GM21619 (cell line): ENCODE measurements around the gene RPSA.
"Not testable (repeated sequence)": the region's sequence is repeated elsewhere in the genome, so short reads cannot be mapped to it uniquely, and the experiment has no call there.

ENCODE experiments used
- ATAC-seq: cut with Tn5 transposase; IDR thresholded peaks from one replicate; pipeline ENCODE4 v1.9.1; 2021; ENCODE audit not compliant: unreplicated experiment

RPSA gene

GRCh38 chr3:39418556-39419225 lies 12.2 kb downstream of the RPSA start:
- ATAC-seq = not testable (repeated sequence)

GRCh38 chr3:39419742-39420315 lies 13.3 kb downstream of the RPSA start:
- ATAC-seq = no peak

GRCh38 chr3:39420543-39420942 lies 14.0 kb downstream of the RPSA start:
- ATAC-seq = no peak

GRCh38 chr3:39423436-39423970 lies 17.0 kb downstream of the RPSA start:
- no peak for ATAC-seq

GRCh38 chr3:39426312-39426711 lies 19.8 kb downstream of the RPSA start:
- no peak for ATAC-seq

GRCh38 chr3:39427506-39427905 lies 21.0 kb downstream of the RPSA start:
- no peak for ATAC-seq

GRCh38 chr3:39428745-39429201 lies 22.3 kb downstream of the RPSA start:
- no peak for ATAC-seq

- no peak for ATAC-seq
Observed at GRCh38 chr3:39429466-39429865, 22.9 kb downstream of the RPSA start.

- ATAC-seq = no peak
Observed at GRCh38 chr3:39432342-39432741, 25.8 kb downstream of the RPSA start.

- ATAC-seq = no peak
Observed at GRCh38 chr3:39433642-39434041, 27.1 kb downstream of the RPSA start.

- peak; percentile 87 for ATAC-seq
Observed at GRCh38 chr3:39434574-39434973, 28.1 kb downstream of the RPSA start.

- ATAC-seq = no peak
Observed at GRCh38 chr3:39435006-39435748, 28.7 kb downstream of the RPSA start.

- ATAC-seq = no peak
Observed at GRCh38 chr3:39438880-39439279, 32.4 kb downstream of the RPSA start.

- no peak for ATAC-seq
Observed at GRCh38 chr3:39440316-39440715, 33.8 kb downstream of the RPSA start.

GRCh38 chr3:39443530-39443929 lies 37.0 kb downstream of the RPSA start:
- ATAC-seq = no peak

GRCh38 chr3:39445927-39446326 lies 39.4 kb downstream of the RPSA start:
- ATAC-seq = no peak

- ATAC-seq = no peak
Observed at GRCh38 chr3:39446444-39446843, 39.9 kb downstream of the RPSA start.

GRCh38 chr3:39447637-39448483 lies 41.3 kb downstream of the RPSA start:
- peak; percentile 88 for ATAC-seq

- ATAC-seq = no peak
Observed at GRCh38 chr3:39448506-39449233, 42.1 kb downstream of the RPSA start.

GRCh38 chr3:39449796-39450195 lies 43.3 kb downstream of the RPSA start:
- ATAC-seq = no peak
